Measurements from ENCODE around the gene TFG.
A peak's percentile ranks its signal among the peaks of the same experiment; 100 is the strongest.
"Not testable (repeated sequence)": the region's sequence is repeated elsewhere in the genome, so short reads cannot be mapped to it uniquely, and the experiment has no call there.

Gene TFG

GRCh38 chr3:100708989-100709841 lies at the start of gene TFG:
Gene TFG (plus strand): TSS chr3:100709494. CDS start chr3:100713686, 4,192 bp downstream.
- DNase-seq = peak; percentile 99

- DNase-seq = not testable (repeated sequence)
Measured at GRCh38 chr3:100661294-100661693, 48.0 kb upstream of the TFG start.

- DNase-seq = no peak
Measured at GRCh38 chr3:100662113-100662823, 47.0 kb upstream of the TFG start.

DNA sequence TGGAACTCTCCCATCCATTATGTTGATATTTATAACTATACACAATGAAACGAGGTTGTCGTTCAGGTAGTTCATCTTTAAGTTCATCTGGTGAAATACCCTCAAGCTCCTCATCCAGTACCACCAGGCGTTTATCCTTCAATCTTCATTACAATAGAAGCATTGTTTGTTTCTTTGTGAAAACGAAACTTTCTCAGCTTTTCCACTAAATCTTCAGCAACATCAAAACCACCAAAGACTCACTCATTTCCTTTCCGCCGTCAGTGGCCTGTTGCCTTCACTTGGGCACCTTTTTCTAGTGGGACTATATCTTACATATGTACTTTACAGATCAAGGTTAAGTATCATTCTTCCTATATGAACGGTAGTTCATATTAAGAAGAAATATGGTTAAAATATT lies 44.1 kb upstream of the TFG start:
- DNase-seq = peak; percentile 37

DNA sequence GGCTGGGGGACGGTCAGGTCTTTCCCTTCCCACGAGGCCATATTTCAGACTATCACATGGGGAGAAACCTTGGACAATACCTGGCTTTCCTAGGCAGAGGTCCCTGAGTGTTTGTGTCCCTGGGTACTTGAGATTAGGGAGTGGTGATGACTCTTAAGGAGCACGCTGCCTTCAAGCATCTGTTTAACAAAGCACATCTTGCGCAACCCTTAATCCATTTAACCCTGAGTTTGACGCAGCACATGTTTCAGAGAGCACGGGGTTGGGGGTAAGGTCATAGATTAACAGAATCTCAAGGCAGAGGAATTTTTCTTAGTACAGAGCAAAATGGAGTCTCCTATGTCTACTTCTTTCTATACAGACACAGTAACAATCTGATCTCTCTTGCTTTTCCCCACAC lies 42.6 kb upstream of the TFG start:
- not testable (repeated sequence) for DNase-seq

DNA sequence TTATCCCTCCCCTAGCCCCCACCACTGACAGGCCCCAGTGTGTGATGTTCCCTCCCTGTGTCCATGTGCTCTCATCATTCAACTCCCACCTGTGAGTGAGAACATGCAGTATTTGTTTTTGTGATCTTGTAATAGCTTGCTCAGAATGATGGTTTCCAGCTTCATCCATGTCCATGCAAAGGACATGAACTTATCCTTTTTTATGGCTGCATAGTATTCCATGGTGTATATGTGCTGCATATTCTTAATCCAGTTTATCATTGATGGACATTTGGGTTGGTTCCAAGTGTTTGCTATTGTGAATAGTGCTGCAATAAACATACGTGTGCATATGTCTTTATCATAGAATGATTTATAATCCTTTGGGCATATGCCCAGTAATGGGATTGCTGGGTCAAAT lies 42.0 kb upstream of the TFG start:
- not testable (repeated sequence) for DNase-seq

DNA sequence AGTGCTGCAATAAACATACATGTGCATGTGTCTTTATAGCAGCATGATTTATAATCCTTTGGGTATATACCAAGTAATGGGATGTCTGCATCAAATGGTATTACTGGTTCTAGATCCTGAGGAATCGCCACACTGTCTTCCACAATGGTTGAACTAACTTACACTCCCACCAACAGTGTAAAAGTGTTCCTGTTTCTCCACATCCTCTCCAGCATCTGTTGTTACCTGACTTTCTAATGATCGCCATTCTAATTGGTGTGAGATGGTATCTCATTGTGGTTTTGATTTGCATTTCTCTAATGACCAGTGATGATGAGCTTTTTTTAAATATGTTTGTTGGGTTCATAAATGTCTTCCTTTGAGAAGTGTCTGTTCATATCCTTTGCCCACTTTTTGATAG lies 38.3 kb upstream of the TFG start:
- not testable (repeated sequence) for DNase-seq

DNA sequence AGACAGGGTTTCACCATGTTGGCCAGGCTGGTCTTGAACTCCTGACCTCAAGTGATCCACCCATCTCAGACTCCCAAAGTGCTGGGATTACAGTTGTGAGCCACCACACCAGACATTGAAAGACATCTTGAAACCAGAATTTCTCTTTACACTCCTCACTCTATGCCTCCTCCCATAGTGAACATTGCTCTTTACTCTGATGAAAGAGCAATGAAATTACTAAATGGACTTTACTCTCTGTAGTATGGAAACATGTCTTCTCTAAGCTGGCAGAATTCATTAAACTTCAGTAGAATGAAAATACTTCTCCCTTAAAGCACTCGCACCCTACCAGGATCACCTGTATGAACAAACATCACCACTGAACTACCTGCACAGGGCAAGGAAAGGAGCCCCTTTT lies 27.8 kb upstream of the TFG start:
- no peak for DNase-seq

GRCh38 chr3:100682056-100682853 lies 27.0 kb upstream of the TFG start:
- no peak for DNase-seq

DNA sequence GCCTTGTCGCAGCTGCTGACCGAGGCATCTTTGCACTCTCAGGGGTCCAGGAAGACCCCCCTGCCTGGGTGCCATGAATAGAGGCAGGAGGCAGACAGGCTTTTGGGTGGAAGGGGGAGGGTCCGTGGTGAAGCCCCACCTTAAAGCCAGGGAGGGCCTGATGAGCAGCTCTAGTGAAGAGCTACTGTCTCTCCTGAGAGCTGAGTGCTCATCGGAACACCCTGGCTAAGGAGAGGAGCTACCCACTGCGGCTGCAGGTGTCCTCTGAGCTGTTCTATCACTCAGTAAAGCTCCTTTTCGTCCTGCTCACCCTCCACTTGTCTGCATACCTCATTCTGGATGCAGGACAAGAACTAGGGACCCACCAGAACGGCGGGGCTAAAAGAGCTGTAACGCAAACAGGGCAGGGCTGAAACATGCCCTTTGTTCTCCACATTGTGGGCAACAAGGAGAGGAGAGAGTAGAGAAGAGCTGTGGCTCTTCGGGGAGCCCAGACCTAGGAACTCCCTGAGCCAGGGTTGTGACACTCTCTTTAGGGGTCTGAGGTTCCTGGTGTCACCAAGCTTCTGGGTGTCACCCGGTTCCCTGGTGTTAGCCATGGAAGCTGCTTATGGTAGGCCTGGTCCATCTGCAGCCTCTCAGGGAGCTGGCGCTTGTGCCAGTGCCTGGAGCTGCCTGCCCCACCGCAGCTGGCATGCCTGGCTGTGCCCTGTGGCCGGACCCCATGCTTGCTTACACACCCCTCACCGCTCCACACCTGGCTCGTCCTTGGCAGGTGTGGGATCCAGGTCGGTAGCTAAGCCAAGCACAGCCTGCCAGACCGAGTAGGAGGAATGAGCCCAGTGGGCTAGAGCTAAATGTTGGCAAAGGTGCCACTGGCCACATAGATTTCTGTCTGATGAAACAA lies 26.2 kb upstream of the TFG start:
- DNase-seq = no peak

DNA sequence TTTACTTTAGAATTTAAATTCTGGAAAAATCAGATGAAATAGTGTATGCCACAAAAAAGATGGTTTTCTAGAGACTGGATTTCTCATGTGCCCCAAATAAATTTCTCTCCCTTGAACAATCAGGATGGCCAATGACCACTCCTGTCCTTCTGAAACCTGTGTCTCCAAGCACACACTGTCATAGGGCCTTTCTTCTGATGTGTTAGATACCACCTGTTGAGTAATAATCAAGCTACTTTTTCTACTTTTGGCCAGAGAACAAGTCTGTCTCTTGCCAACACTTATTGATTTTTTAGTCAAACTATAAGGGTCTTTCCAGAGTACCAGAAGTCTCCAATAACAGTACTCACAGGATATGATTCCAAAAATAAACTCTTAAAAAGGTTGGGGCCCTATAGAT lies 16.1 kb upstream of the TFG start:
- DNase-seq = no peak

DNA sequence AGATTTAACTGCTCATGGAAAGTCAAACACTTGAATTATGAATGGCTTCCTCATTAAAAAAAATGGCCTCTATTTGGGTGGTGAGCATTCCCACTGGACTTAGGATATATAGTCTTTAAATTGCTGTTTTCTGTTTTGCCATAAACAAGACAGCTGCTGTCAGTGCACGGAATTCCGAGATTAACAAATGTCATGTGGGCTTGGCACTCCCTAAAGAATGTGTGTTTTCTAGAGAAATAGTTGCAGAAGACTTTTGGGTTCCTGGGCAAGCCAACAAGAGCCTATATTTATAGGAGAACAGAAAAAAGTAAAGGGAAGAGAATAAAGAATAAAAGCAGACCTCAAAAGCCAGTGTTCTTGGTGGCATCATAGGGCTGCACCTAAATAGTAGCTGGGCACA lies 13.6 kb upstream of the TFG start:
- no peak for DNase-seq

- DNase-seq = no peak
Measured at GRCh38 chr3:100696161-100696560, 13.1 kb upstream of the TFG start.

DNA sequence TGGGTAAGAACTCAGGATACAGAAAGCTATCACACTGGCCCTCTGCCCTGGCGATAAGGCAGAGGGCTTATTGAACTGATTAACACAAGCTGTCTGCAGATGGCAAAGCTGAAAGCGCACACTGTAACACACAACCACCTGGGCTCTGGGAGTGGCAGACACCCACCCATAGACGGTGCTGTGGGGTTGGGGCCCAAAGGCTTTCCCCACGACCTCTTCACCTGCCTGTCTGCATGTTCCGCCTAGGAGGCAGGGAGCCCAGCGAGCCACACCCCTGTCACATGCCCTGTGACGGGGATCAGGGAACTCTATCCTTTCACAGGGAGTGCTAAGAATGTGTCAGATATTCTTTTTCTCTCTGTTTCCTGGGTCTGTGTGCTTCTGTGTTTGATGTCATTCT lies 12.1 kb upstream of the TFG start:
- no peak for DNase-seq

- DNase-seq = no peak
Measured at GRCh38 chr3:100697723-100698285, 11.5 kb upstream of the TFG start.

GRCh38 chr3:100698736-100699135 lies 10.6 kb upstream of the TFG start:
- no peak for DNase-seq

- DNase-seq = no peak
Measured at GRCh38 chr3:100700708-100701107, 8.6 kb upstream of the TFG start.

DNA sequence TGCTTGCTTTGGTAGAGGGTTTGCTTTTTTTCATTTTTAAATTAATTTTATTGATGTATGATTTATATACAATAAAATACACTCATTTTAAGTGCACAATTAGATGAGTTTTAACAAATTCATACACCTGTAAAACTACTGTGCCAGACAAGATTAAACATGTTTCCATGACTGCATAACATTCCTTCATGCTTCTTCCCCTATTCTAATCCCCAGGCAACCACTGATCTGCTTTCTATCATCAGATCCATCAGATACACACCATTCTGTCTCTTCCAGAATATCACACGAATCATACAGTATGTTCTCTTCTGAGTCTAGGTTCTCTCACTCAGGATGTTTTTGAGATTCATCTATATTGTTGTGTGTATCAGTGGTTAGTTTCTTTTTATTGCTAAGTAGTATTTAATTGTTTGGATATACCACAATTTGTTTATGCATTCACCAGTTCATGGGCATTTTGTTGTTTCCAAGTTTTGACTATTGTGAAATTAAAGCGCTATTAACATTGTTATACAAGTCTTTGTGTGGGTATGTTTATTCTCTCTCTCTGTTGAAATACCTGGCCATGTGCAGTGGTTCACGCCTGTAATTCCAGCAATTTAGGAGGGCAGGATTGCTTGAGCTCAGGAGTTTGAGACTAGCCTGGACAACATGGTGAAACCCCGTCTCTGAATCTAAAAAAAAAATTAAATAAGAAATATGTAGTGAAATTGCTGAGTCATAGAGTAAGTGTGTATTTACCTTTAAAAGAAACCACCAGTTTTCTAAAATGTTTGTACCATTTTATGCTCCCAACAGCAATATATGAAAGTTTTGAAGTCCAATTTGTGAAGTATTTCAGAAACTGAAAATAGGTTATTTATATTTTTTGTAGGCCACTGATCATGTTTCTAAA lies 7.0 kb upstream of the TFG start:
- DNase-seq = no peak

DNA sequence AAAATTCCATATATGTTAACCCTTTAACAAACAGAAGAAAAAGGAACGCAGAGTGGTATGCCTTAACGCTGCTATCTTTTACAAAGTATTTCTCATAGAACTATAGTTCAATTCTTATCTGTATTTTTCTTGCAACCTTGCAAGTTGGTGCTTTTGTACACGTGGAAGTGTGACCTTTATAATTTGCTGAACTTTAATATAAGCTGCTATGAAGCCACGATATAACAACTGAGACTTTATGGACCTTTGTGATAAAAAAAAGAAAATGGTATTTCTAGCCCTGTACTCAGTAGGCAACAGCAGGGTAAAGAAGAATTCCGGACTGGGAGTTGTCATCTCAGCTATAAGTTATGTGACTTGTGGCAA lies 6.3 kb upstream of the TFG start:
- no peak for DNase-seq

GRCh38 chr3:100703865-100704264 lies 5.4 kb upstream of the TFG start:
- DNase-seq = no peak

GRCh38 chr3:100706365-100706764 lies 2.9 kb upstream of the TFG start:
- DNase-seq = no peak
